HG03039 (cell line): Measurements from ENCODE around the gene SLC12A8.

Experiments used
- ATAC-seq: cut with Tn5 transposase; IDR thresholded peaks from one replicate; pipeline ENCODE4 v1.9.1; 2021; ENCODE audit warnings: mild to moderate bottlenecking, moderate library complexity; ENCODE audit not compliant: unreplicated experiment

SLC12A8 gene

GRCh38 chr3:125079675-125080045, 132.9 kb downstream of the SLC12A8 start:
- ATAC-seq = no peak

- ATAC-seq = no peak
Observed at GRCh38 chr3:125078951-125079674, 133.4 kb downstream of the SLC12A8 start.

GRCh38 chr3:125077864-125078263, 134.7 kb downstream of the SLC12A8 start:
- no peak for ATAC-seq

GRCh38 chr3:125076464-125076863, 136.1 kb downstream of the SLC12A8 start:
- no peak for ATAC-seq

GRCh38 chr3:125075738-125076137, 136.8 kb downstream of the SLC12A8 start:
- ATAC-seq = no peak

- ATAC-seq = no peak
Observed at GRCh38 chr3:125073390-125073905, 139.1 kb downstream of the SLC12A8 start.

GRCh38 chr3:125072749-125073389, 139.7 kb downstream of the SLC12A8 start:
- ATAC-seq = no peak

GRCh38 chr3:125072301-125072700, 140.2 kb downstream of the SLC12A8 start:
- ATAC-seq = no peak

- ATAC-seq = no peak
Observed at GRCh38 chr3:125069968-125070745, 142.4 kb downstream of the SLC12A8 start.

- ATAC-seq = no peak
Observed at GRCh38 chr3:125069452-125069851, 143.1 kb downstream of the SLC12A8 start.

GRCh38 chr3:125068265-125068664, 144.3 kb downstream of the SLC12A8 start:
- no peak for ATAC-seq

GRCh38 chr3:125067225-125067624, 145.3 kb downstream of the SLC12A8 start:
- no peak for ATAC-seq

- no peak for ATAC-seq
Observed at GRCh38 chr3:125062904-125063618, 149.5 kb downstream of the SLC12A8 start.

GRCh38 chr3:125061646-125062045, 150.9 kb downstream of the SLC12A8 start:
- ATAC-seq = no peak

- no peak for ATAC-seq
Observed at GRCh38 chr3:125061170-125061569, 151.4 kb downstream of the SLC12A8 start.

- no peak for ATAC-seq
Observed at GRCh38 chr3:125059488-125060245, 152.9 kb downstream of the SLC12A8 start.

GRCh38 chr3:125058959-125059358, 153.6 kb downstream of the SLC12A8 start:
- ATAC-seq = no peak

- ATAC-seq = no peak
Observed at GRCh38 chr3:125058529-125058928, 154.0 kb downstream of the SLC12A8 start.

- no peak for ATAC-seq
Observed at GRCh38 chr3:125057186-125057850, 155.2 kb downstream of the SLC12A8 start.
